Measurements from ENCODE around the gene GTPBP8. TPM values are rescaled to one million over a fixed set of nuclear protein-coding genes. Genes with fewer than 3 reads are reported as not detected.

The GTPBP8 gene
- 10 to 100 TPM; 26.3 to 27.3 TPM for total RNA-seq

DNA sequence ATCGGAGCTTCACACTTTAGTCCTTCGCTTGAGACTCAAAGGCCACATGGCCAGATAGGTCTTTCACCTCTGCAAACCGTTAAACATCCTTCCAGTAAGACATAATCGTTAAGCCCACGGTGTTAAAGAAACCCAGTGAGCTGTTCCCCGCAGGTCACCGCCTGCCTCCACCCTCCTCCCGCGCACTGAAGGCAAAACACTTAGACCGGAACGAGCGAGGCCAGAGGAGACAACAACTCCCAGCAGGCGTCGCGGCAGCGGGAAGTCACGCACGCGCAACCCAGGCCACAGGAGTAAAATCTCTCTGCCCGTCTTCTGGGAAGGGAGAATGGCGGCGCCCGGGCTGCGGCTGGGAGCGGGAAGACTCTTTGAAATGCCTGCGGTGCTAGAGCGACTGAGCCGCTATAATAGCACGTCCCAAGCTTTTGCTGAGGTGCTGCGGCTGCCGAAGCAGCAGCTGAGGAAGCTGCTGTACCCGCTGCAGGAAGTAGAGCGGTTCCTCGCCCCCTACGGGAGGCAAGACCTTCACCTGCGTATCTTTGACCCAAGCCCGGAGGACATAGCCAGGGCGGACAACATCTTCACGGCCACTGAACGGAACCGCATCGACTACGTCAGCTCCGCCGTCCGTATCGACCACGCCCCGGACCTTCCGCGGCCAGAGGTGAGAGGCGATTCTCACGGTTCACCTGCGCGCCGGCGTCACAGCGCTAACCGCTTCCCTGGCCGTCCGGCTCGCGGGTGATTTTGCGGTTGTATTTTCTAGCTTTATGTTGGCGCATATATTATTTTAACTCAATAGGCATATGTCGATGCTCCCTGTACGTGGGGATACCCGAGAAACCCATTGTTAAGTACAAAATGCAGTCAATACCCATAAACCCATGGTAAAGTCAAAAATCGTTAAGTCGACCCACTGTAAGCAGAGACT lies at the start of gene GTPBP8:
Gene GTPBP8, plus strand, starts transcription at position 313 of the 931 bp plus-strand sequence. Its CDS starts 16 bp downstream, at position 329.
- ChIA-PET CTCF (interaction anchor here (1.2 to 1.8 kb wide), 3 partner anchors 15 to 256 kb away, joined by 3 to 8 read pairs (median 6); no protein-coding TSS in a partner anchor), POLR2A (interaction anchor here (0.8 to 1.5 kb wide), 6 partner anchors 9 to 27 kb away, joined by 3 to 8 read pairs (median 4); partner anchors contain the start of gene CD200R1)

DNA sequence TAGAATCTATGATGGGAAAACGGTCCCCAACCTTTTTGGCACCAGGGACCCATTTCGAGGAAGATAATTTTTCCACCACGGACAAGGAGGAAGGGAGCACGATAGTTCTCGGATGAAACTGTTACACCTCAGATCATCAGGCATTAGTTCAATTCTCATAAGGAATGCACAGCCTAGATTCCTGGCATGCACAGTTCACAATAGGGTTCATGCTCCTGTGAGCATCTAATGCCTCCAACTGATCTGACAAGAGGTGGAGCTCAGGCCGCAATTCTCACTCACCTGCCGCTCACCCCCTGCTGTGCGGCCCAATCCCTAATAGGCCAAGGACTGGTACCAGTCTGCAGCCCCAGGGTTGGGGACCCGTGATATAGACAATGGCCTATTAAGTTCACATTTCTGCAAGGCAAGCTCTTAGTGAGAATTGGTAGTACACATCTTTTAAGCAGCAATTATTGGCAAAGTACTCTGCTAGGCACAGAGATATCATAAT lies 42.4 kb upstream of the GTPBP8 start:
- ChIA-PET CTCF (no interaction called here), POLR2A (no interaction called here)

DNA sequence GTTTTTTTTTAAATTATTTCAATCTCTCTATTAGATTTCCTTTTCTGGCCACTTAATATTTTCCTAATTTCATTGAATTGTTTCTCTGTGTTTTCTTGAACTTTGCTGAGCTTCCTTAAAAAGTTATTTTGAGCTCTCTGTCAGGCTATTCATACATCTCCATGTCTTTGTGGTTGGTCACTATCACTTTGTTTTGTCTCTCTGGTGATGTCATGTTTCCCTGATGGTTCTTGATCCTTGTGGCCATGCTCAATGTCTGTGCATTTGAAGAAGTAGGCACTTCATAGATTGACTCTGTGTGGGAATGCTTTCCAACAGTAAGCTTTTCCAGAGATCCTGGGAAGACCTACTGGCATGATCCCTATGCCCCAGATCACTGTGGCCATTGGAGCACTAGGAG lies 34.4 kb upstream of the GTPBP8 start:
- CTCF ChIA-PET = interaction anchor here (0.7 kb wide), 1 partner anchor 30 kb away, joined by 3 read pairs; no protein-coding TSS in a partner anchor

DNA sequence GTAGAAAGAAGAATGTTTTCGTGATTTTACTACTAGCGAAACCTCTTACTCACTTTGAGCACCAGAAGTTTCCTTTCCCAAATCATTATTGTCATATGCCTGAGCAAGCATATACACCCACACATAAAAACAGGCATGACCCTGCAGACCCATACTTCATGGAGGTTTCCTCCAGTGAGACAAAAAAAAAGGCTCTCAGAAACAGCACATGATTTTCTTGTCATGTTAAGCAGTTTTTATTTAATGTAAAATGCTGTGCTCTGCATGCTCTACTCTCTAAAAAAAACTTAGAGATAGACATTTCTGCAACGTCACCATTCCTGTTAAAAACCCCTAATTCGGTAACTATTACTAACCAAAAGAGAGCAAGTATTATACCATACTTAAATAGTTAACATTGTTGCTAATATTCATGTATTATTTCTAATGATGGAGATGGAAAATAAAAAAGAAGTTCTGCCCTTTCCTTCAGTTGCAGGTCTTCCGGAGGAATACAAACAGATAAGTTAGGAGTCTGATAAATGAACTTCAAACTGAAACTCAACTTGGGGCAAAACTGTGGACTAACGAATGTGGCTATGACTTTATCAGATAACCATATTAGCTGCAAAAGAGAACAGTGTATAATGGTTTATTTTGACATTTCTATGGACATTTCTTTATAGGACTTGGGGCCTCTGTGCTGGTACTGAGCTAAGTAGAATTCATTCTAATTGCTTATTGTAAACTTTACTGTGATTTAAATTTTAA lies 31.8 kb upstream of the GTPBP8 start:
- POLR2A ChIA-PET = no interaction called here
- CTCF ChIA-PET = no interaction called here

More for the DNA sequence above, 34.4 kb upstream of the GTPBP8 start:
- POLR2A ChIA-PET = no interaction called here

DNA sequence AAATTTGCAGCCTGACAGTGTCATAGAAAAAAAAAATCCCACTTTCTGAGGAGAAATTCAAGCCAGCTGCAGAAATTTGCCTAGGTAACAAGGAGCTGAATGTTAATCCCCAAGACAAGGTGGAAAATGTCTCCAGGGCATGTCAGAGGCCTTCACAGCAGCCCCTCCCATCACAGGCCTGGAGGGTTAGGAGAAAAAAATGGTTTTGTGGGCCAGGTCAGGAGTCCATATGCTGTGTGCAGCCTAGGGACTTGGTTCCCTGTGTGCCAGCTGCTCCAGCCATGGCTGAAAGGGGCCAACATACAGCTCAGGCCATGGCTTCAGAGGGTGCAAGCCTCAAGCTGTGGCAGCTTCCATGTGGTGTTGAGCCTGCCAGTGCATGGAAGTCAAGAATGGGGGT lies 27.1 kb upstream of the GTPBP8 start:
- CTCF ChIA-PET = no interaction called here
- POLR2A ChIA-PET = no interaction called here

DNA sequence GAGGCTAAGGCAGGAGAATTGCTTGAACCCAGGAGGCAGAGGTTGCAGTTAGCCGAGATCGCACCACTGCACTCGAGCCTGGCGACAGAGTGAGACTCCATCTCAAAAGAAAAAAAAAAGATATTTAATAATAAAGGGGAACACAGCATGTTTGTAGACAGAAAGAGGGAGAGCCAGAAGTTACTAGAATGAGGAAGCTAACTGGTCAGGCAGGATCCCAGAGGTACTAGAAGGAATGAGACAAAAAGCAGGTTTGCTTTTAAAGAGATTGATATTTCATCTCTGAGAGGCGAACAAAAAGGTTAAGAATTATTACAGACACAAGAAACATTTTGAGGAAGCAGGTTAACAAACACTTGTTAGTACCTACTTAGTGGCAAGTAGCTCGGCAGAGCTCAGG lies 25.1 kb upstream of the GTPBP8 start:
- ChIA-PET POLR2A (no interaction called here), CTCF (interaction anchor here (0.7 to 1.5 kb wide), 3 partner anchors 13 to 323 kb away, joined by 3 to 4 read pairs (median 3); no protein-coding TSS in a partner anchor)

DNA sequence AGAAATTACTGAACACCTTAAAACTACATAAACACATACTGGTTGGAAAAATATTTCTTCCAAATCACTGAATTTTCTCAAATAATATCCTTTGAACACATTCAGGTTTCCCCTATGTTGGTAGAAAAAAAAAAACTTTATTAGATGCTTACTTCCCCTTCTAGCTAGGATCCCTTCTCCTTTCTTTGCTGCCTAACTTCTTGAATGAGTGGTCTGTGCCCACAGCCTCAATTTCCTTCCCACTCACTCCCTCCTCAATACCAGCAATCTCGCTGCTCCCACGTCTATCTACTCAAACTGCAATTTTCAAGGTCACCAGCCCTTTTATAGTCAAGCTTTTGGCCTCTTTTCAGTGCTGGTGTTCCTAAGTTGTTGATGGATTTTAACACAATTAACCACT lies 24.2 kb upstream of the GTPBP8 start:
- POLR2A ChIA-PET = no interaction called here
- CTCF ChIA-PET = interaction anchor here (1.5 kb wide), 1 partner anchor 12 kb away, joined by 3 read pairs; no protein-coding TSS in a partner anchor

DNA sequence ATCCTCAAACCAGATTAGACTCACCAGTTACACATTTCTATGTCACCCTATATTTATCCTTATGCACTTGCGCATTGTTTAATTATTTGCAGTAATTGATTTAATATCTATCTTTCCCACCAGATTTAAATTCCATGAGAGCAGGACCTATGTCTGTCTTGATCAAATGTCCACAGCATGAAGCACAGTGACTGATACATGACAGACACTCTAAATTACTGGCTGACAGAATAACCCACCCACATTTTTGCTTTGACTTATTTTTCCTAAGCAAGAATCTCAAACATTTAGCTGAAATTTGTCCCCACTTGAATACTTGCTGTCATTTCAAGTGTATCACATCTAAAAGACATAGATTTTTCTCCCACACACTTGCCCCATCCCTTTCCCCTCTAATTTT lies 23.4 kb upstream of the GTPBP8 start:
- CTCF ChIA-PET = no interaction called here
- POLR2A ChIA-PET = interaction anchor here (0.6 kb wide), 1 partner anchor 323 kb away, joined by 3 read pairs; no protein-coding TSS in a partner anchor

DNA sequence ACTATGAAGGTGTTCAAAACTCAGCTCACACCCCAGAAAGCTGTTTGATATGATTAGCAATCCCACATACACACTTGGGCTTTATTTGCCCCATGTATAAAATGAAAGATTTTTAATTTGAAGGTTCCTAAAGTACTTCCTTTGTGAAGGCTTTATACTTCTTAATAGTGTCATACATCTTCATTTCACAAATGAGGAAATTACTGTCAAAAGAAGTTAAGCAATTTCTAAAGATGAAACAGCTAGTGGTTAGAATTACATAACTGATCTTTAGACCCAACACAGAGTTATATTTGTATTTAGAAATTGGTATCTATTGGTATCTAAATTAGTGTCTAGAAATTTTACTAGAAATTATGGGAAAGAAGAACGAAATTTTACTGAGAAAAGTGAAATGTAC lies 23.0 kb upstream of the GTPBP8 start:
- ChIA-PET POLR2A (interaction anchor here (0.6 kb wide), 1 partner anchor 323 kb away, joined by 3 read pairs; no protein-coding TSS in a partner anchor), CTCF (no interaction called here)

DNA sequence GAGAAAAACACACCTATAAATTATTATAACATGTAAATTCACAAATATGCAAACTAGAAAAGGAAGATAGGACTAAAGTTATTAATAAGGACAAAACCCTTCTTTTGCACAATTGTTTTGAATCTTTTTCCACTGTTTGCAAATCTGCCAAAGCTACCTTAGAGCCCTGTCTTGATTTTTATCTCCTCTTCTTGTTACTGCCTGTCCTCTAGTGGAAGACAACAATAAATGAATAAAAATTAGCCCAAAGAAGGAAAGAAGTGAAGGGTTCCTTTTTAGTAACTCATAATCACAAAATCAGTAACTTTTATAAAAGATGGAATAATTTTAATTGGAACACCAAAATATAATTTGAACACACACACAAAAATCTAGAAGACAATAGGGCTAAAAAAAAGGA lies 18.6 kb upstream of the GTPBP8 start:
- ChIA-PET POLR2A (no interaction called here), CTCF (interaction anchor here (1.2 to 1.9 kb wide), 3 partner anchors 236 to 330 kb away, joined by 3 to 5 read pairs (median 4); no protein-coding TSS in a partner anchor)

DNA sequence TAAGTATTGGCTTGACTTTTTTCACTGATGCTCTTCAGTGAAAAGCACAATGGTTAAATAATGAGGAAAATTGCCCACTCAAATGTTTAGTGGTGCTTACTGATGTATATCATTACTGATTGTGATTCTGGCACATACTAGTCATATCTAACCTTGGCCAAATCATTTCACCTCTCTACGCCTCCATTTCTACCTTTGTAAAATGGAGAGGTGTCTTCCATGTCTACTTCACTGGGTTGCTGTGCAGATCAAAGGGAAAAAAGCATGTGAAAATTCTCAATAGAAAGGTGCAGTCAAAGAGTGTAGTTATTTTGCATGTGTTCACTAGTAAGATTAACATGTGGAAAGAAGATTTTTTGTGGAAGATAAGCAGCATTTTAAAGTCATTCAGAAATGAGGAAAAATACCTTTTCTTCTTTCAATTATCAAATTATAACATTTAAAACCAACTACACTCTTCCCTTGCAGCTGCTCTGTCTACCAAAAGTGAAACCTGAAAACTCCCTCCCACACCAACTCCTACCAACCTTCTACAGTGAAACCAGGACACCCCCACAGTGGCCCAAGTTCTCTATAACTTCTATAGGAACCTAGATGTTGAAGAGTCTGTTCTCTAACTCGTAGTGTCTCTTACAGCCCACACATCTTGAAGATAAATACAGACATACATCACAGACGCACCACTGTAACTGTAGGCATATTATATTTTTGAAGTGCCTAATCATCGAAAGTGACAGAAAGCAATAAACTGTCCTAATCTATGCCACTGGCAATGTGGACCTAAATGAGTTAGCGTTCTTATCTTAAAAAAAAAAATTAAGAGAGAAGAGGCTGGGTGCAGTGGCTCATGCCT lies 17.2 kb upstream of the GTPBP8 start:
- CTCF ChIA-PET = interaction anchor here (1.2 to 3.0 kb wide), 2 partner anchors 237 to 331 kb away, joined by 4 to 11 read pairs; no protein-coding TSS in a partner anchor
- POLR2A ChIA-PET = interaction anchor here (1.3 kb wide), 1 partner anchor 18 kb away, joined by 3 read pairs; the partner anchor contains the start of gene GTPBP8

DNA sequence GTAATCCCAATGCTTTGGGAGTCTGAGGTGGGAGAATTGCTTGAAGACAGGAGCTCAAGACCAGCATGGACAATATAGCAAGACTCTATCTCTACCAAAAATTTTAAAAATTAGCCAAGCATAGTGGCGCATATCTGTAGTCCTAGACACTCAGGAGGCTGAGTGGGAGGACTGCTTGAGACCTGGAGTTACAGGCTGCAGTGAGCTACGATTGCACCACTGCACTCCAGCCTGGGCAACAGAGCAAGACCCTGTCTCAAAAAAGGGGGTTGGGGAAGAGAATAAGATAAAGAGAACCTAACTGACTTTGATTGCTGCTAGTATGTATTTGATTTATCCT lies 16.6 kb upstream of the GTPBP8 start:
- ChIA-PET POLR2A (interaction anchor here (1.4 kb wide), 1 partner anchor 17 kb away, joined by 5 read pairs; the partner anchor contains the start of gene GTPBP8), CTCF (interaction anchor here (3.0 kb wide), 1 partner anchor 331 kb away, joined by 11 read pairs; no protein-coding TSS in a partner anchor)

DNA sequence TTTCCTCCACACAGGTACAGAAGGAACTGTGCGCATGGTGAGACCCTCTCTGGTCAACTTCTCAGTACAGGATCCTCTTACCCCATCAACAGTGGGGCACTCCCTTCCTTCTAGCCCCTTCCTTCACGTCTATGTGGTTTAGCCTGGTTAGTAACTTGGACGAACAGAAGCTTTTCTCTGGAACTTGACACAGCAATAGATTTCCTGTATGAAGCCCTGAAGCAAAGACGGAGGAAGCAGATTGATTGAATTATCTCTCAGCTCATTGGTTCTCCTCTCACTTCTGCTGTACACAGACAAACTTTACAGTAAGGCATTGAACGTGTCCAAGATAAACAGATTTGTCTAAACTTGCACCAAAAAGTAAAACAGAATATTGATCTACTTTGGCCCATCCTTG lies 15.9 kb upstream of the GTPBP8 start, which contains the start of gene CD200R1:
Gene CD200R1, minus strand, starts transcription at position 210 of the 400 bp plus-strand sequence. CDS start 246 bp downstream, outside the sequence.
- ChIA-PET CTCF (interaction anchor here (0.9 to 3.0 kb wide), 2 partner anchors 240 to 332 kb away, joined by 3 to 11 read pairs; no protein-coding TSS in a partner anchor), POLR2A (interaction anchor here (1.2 to 1.4 kb wide), 2 partner anchors 16 to 44 kb away, joined by 4 to 5 read pairs; partner anchors contain the start of gene GTPBP8)

DNA sequence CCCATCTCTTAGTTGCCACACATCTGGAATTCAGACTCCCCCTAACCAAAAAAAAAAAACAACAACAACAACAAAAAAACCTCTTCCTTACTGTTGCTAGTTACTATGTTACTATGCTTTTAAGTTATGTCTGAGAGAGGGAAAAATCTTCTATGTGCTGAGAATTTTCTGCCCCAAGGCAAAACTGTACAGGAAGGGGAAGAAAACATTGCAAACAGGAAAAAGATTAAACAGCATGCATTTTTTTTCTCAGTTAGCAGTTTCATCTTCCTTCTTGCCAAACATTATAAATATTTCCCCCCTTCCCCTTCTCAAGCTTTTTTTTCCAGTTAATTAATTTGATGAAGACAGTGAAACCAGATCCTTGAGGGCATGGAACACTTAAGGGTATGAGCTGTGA lies 14.8 kb upstream of the GTPBP8 start:
- POLR2A ChIA-PET = no interaction called here
- CTCF ChIA-PET = interaction anchor here (1.0 to 1.4 kb wide), 2 partner anchors 15 to 333 kb away, joined by 3 to 6 read pairs; partner anchors contain the start of gene GTPBP8

DNA sequence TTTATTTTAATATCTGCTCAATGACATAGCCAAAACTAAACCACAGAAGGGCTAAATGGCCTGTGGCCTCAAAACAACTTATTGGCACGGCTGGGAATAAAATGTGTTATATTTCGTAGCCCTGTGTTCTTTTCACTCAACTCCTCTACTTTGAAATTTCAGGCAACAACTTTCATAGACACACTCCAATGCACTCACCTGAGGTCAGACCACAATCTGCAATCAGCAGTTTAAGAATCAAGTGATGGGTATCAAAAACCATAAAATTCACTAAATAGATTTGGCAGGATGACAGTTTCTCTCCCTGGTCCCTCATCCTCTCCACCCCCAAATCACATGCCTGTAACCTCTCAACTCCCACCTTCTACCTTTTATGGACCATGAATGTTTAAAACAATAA lies 13.8 kb upstream of the GTPBP8 start:
- POLR2A ChIA-PET = no interaction called here
- CTCF ChIA-PET = interaction anchor here (0.6 kb wide), 1 partner anchor 242 kb away, joined by 3 read pairs; no protein-coding TSS in a partner anchor

DNA sequence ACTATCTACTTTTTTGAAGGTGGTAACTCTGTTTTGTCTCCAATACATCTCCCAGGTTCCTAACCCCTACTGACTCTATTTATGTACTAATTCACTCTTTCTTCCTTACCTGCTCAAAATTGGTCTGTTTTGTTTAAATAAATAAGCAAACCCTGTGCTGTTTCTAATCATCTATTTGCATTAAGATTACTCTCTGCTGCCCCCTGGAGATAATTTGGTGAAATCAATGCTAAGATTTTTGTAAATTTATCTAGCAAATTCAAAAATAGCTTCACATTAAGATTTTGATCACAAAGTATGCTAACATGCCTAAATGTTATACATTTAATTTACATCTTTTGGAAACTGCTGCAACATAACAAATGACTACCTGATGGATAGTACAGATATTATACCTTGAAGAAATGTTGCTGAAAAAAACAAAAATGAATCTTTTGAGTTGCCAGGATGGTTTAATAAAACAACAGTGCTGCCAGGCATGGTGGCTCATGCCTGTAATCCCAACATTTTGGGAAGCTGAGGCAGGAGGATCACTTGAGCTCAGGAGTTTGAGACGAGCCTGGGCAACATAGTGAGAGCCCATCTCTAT lies 11.4 kb upstream of the GTPBP8 start:
- CTCF ChIA-PET = interaction anchor here (1.4 to 3.4 kb wide), 6 partner anchors 8 to 342 kb away, joined by 3 to 26 read pairs (median 7); no protein-coding TSS in a partner anchor
- POLR2A ChIA-PET = no interaction called here

DNA sequence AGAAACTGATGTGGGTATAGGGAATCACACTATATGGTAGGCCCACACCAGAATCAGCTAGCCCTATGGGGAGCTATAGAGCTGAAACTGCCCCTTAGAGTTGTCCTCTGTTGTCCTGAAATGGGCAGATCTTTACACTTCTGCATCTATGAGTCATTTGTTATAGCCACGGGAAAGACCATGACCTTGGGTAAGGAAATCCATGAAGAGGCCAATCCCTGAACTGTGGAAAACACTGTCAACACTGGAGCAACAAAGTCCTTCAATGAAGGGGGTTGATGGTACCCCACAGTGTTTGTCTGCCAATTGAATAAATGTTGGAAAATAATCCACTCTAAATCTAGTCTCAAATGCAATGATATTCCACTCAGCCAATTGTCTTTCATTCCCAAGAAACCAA lies 10.7 kb upstream of the GTPBP8 start:
- ChIA-PET CTCF (interaction anchor here (2.0 to 3.4 kb wide), 3 partner anchors 246 to 343 kb away, joined by 8 to 26 read pairs (median 18); no protein-coding TSS in a partner anchor), POLR2A (no interaction called here)

DNA sequence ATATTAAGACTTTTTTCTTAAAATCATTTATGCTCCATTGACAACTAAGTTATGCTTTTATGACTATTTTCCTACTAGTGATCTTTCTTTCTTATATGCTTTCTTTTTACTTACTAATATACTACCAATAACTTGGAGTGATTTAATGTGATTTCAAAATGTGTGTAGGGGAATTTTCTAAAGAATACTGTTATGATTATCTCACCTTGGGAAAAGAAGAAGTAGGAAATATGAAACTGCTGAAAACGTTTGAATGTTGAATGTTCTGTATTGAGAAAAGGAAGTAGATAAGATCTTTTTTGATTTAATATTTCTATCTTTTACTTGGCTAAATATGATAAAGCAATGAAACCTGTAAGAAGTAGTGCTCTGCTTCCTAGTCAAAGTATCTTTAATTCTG lies 8.1 kb upstream of the GTPBP8 start:
- CTCF ChIA-PET = interaction anchor here (1.2 kb wide), 1 partner anchor 21 kb away, joined by 10 read pairs; no protein-coding TSS in a partner anchor
- POLR2A ChIA-PET = interaction anchor here (0.8 kb wide), 1 partner anchor 8 kb away, joined by 4 read pairs; the partner anchor contains the start of gene GTPBP8

Measured in activated CD8-positive, alpha-beta memory T cell treated with anti-CD3 and anti-CD28 coated beads for 36 hours (primary cell).